Ovary (tissue), 9 donors: ENCODE results near the gene SETBP1. TPM values are rescaled to one million over a fixed set of nuclear protein-coding genes. Genes with fewer than 3 reads are reported as not detected.
A peak's percentile ranks its signal among the peaks of the same experiment; 100 is the strongest.

Experiments used
- DNase-seq, 5 donors: peaks; one replicate each; pipeline ENCODE4 v3.0.0-alpha.2; 2019 to 2020
- H3K27ac ChIP-seq, 2 donors: fragments of 200-600 bp; one replicate each; pipeline versions ENCODE4 v1.5.1 to v1.8.0; 2019 to 2022
- H3K27me3 ChIP-seq: fragments of 200-600 bp; one replicate; pipeline ENCODE4 v1.8.0; 2022
- H3K36me3 ChIP-seq: fragments of 200-600 bp; sonication (generic); one replicate; pipeline ENCODE4 v1.5.1; 2019
- H3K4me1 ChIP-seq: one replicate; pipeline ENCODE4 v1.8.1; 2013; ENCODE audit warnings: mild to moderate bottlenecking, moderate library complexity; ENCODE audit not compliant: insufficient read depth
- H3K4me3 ChIP-seq: fragments of 200-600 bp; sonication (generic); one replicate; pipeline ENCODE4 v1.5.1; 2017
- H3K9me3 ChIP-seq, 2 donors: fragments of 200-600 bp in 1 of 2; sonication (generic) in 1 of 2; one replicate each; pipeline versions ENCODE4 v1.5.1 to v1.8.1; 2013 to 2019; ENCODE audit warnings: mild to moderate bottlenecking in 1 of 2, moderate library complexity in 1 of 2
- EP300 ChIP-seq: sonication (generic); formaldehyde crosslinking; IDR thresholded peaks from one replicate; pipeline ENCODE4 v1.6.1; 2017; ENCODE audit warnings: antibody characterized with exemption
- POLR2A ChIP-seq: fragments of 450-650 bp; IDR thresholded peaks from one replicate; pipeline ENCODE4 v1.6.1; 2017; ENCODE audit warnings: antibody characterized with exemption, mild to moderate bottlenecking, moderate library complexity
- WGBS, 3 donors: extraction: QIAGEN DNeasy Blood & Tissue Kit in 1 of 3; methylation state at CpG; one replicate each; pipeline versions ENCODE4 v1.1.5 to v1.1.7; 2013 to 2017; 5-methylcytosine and 5-hydroxymethylcytosine counted together
- intact Hi-C, 4 donors: fragments of 100-400 bp; cut with DNase I; formaldehyde crosslinking; loops; one replicate each; pipeline versions ENCODE4 v1.11.0 to v1.15.1; 2022 to 2023
- polyA plus RNA-seq, 2 donors: library from polyadenylated mRNA; stranded (reverse); fragments of 200-250 nt in 1 of 2; fragments of 350-450 nt in 1 of 2; fragmentation: Illumina TruSeq in 1 of 2; extraction: RNeasy Lipid Tissue Mini Kit (QIAGEN cat#74804) in 1 of 2; gene quantifications; one replicate each; pipeline ENCODE4 v1.2.3, GENCODE V29; 2013 to 2014
- total RNA-seq, 7 donors: library from RNA; depleted of rRNA in 2 of 7; stranded (reverse); fragments of >200 nt in 2 of 7; fragmentation: NEBNext Ultra II Directional in 3 of 7; extraction: Animal tissue kit (Norgen Biotek cat#: 25700) in 3 of 7; gene quantifications; one replicate each; pipeline versions ENCODE4 v1.1.0 to v1.2.4, GENCODE V29; 2016 to 2023
- TF ChIP-seq, protein P1 (sequence below), 3 donors: fragments of 450-650 bp in 2 of 3; fragments of 200-600 bp in 1 of 3; IDR thresholded peaks; one replicate each; pipeline versions ENCODE4 v1.5.1 to v1.8.0; 2016 to 2022; ENCODE audit warnings: antibody characterized with exemption in 3 of 3, mild to moderate bottlenecking in 1 of 3
- donor health status: DM: no; HTN: no; CAD: no; lungs with moderate emphysema.
- donor health status: DM: no; HTN: no; CAD: no.
- donor health status: Bipolar disorder and iron deficiency.
- donor health status: DM: yes; HTN: yes; CAD: no.
- donor health status: DM: no; HTN: no; CAD: no.
- donor health status: DM: yes; HTN: yes; CAD: no.

SETBP1 gene
- total and polyA plus RNA-seq, 9 donors = 7.8 to 53.7 (median 28.4) TPM

DNA sequence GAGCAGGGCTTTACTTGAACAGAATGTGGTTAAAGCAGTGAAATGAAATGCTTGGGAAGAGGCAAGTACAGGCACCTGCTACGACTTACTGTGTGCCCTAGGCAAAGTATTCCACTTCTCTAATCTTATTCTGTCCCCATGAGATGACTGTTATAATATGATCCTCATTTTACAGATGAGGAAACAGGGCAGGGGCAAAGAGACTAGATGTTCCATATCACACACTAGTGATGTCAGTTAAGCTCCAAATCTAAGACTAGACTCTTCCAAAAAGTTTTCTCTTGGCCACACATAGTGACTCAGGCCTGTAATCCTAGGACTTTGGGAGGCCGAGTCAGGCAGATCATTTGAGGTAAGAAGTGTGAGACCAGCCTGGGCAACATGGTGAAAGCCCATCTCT, 235.0 kb downstream of the SETBP1 start:
- no peak overlapping the region for H3K4me3 ChIP-seq
- TF ChIP-seq EP300 (no peak), POLR2A (no peak)
- TF ChIP-seq, protein P1, sequence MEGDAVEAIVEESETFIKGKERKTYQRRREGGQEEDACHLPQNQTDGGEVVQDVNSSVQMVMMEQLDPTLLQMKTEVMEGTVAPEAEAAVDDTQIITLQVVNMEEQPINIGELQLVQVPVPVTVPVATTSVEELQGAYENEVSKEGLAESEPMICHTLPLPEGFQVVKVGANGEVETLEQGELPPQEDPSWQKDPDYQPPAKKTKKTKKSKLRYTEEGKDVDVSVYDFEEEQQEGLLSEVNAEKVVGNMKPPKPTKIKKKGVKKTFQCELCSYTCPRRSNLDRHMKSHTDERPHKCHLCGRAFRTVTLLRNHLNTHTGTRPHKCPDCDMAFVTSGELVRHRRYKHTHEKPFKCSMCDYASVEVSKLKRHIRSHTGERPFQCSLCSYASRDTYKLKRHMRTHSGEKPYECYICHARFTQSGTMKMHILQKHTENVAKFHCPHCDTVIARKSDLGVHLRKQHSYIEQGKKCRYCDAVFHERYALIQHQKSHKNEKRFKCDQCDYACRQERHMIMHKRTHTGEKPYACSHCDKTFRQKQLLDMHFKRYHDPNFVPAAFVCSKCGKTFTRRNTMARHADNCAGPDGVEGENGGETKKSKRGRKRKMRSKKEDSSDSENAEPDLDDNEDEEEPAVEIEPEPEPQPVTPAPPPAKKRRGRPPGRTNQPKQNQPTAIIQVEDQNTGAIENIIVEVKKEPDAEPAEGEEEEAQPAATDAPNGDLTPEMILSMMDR (IDR thresholded peaks at IDR 0.05) = no peak
- no peaks in the 10 kb centered on the region for H3K9me3 ChIP-seq
- WGBS, 3 donors = 92 to 94% (median 94%) methylated on average over 2 of the region's 2 CpGs
- peaks cover 20% of the 10 kb centered on the region for H3K4me1 ChIP-seq
- no peak overlapping the region for H3K27ac ChIP-seq
- no peaks in the 10 kb centered on the region for H3K36me3 ChIP-seq
- no peaks in the 10 kb centered on the region for H3K27me3 ChIP-seq
- no peak for DNase-seq
- intact Hi-C loops = no loop called here

DNA sequence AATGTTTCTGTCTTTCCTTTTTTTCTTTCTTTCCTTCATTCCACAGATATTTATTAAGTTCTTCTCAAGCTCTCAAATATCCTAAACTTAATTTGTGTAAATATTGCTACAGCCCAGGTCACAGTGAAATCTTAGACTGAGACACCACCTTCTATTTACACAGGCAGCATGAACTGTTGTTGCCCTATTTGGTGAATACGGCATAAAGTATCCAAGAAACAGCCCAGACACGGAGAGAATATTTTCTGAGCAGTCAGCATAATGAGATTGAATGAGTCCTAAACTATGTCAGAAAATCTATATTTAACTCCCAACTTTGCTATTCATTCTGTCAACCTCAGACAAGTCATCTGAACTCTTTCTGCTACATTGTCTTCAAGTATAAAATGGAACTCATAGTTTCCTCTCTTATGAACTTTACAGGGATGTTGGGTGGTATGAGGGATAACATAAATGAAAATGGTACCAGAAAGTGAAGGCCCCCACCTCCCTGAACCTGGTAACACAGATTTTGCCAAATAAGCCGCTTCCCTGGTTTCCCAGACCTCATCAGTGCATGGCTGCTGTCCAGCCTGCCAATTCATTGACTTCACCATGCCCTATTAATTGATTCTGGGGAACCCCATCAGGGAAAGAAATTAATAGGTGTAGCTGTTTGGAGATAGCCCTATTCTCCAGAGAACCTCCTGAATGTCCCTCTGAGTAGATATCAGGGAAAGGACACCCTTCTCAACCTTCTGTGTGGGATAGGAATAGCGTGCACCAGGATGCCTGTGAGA, 235.9 kb downstream of the SETBP1 start:
- H3K4me1 ChIP-seq = peaks cover 20% of the 10 kb centered on the region

DNA sequence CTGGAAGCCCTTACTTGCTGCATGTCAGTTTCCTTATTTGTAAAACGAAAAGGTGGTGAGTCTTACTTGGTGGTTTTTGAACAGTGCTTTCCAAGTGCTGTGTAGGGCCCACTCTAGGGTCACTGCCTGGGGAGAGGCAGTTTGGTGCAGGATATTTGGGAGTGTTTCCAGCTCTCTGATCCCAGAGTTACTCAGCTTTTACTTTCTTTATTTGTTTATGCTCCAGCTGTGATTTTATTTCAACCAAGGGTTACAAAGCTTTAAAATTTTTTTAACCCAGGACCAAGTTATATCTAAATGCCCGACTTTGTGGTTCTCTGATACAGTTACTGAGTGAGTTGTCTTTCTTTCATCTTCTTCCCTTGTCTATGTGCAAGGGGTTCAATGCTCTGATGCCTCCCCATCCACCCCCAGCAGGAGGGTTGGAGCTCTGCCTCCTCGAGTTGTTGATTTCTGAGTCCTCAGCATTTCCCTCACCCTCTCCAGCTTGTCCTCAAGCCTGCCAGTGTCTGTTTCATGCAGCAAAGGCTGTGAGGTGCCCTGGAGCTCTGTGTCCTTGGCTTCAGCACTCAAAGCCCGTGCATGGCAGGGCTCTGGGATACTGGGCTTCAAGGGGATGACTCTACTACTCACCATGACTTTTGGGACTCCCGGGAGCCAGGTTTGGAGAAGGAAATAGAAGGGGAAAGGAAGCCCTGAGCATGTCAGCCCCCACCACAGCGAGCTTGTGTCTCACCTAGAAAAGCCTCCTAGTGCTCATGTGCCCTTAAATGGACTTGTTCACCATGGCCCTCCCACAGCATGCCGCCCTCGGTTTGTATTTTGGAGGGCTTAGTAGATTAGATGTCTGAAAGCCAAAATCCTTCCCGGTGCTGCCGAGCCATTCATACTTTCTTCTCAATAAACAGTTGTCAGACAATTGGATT, 236.8 kb downstream of the SETBP1 start:
- H3K27ac ChIP-seq = no peak overlapping the region

More for the DNA sequence above, 235.9 kb downstream of the SETBP1 start:
- intact Hi-C loops = no loop called here
- WGBS, 3 donors = 48 to 54% (median 51%) methylated on average over 4 of the region's 4 CpGs
- no peak overlapping the region for H3K27ac ChIP-seq
- no peaks in the 10 kb centered on the region for H3K36me3 ChIP-seq
- no peak for DNase-seq
- TF ChIP-seq, protein P1 (IDR thresholded peaks at IDR 0.05) = no peak
- TF ChIP-seq POLR2A (no peak), EP300 (no peak)
- no peaks in the 10 kb centered on the region for H3K9me3 ChIP-seq
- H3K27me3 ChIP-seq = no peaks in the 10 kb centered on the region
- no peak overlapping the region for H3K4me3 ChIP-seq

DNA sequence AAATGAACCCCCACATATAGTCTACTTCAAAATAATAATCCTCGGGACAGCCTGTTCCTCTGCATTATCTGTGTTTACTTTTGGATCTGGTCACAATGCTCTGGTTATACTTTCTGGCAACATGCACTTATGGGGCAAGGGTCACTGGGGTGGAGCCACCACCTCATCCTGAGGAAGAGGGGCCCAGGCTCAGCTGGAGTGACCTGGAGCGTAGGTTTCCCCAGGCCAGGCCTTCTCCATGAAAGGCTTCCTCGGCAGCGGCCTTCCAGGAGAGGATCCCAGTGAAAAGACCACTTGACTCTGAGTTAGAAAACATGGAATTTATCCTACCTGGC, 237.4 kb downstream of the SETBP1 start:
- H3K27me3 ChIP-seq = no peaks in the 10 kb centered on the region
- WGBS, 3 donors = 54 to 67% (median 56%) methylated on average over 4 of the region's 4 CpGs
- TF ChIP-seq EP300 (no peak), POLR2A (no peak)
- TF ChIP-seq, protein P1 (IDR thresholded peaks at IDR 0.05) = no peak
- H3K9me3 ChIP-seq = no peaks in the 10 kb centered on the region
- peaks cover 20% of the 10 kb centered on the region for H3K4me1 ChIP-seq
- no peak overlapping the region for H3K27ac ChIP-seq
- no peaks in the 10 kb centered on the region for H3K36me3 ChIP-seq
- H3K4me3 ChIP-seq = no peak overlapping the region
- intact Hi-C loops = no loop called here
- DNase-seq = peak; percentile 27 to 81 (median 56)

More for the DNA sequence above, 236.8 kb downstream of the SETBP1 start:
- Histone ChIP-seq H3K36me3 (no peaks in the 10 kb centered on the region), H3K4me3 (no peak overlapping the region), H3K9me3 (no peaks in the 10 kb centered on the region), H3K27me3 (no peaks in the 10 kb centered on the region), H3K4me1 (peaks cover 20% of the 10 kb centered on the region)
- WGBS, 3 donors = 7 to 15% (median 11%) methylated on average over 10 of the region's 10 CpGs
- TF ChIP-seq EP300 = no peak
- TF ChIP-seq, protein P1 (IDR thresholded peaks at IDR 0.05) = no peak
- no peak for TF ChIP-seq POLR2A
- intact Hi-C loops = no loop called here
- DNase-seq = peak in 3 of 5 donors; percentile 26 to 63 (median 33)
